ENCODE results near the gene LIPA.

LIPA gene

GRCh38 chr10:89266721-89267453 is 15.3 kb upstream of the LIPA start:
- no peak for ATAC-seq
- no peak for TF ChIP-seq RARB (CRISPR knock-in tag; IDR thresholded peaks at IDR 0.05)
- no peak for TF ChIP-seq TCF4 (CRISPR knock-in tag; IDR thresholded peaks at IDR 0.05; ENCODE audit: borderline replicate concordance)
- TF ChIP-seq ZNF70 (CRISPR knock-in tag; IDR thresholded peaks at IDR 0.05): no peak
- no peak for TF ChIP-seq POU6F1 (CRISPR knock-in tag; IDR thresholded peaks at IDR 0.05; ENCODE audit: borderline replicate concordance, low read depth)
- no peak for TF ChIP-seq ZNF565 (CRISPR knock-in tag; conservative IDR thresholded peaks at IDR 0.05; ENCODE audit: low read depth)
- TF ChIP-seq ZFP30 (CRISPR knock-in tag; IDR thresholded peaks at IDR 0.05): no peak
- no peak for TF ChIP-seq BACH2 (CRISPR knock-in tag; IDR thresholded peaks at IDR 0.05; ENCODE audit: borderline replicate concordance)
- TF ChIP-seq ISL1 (CRISPR knock-in tag; IDR thresholded peaks at IDR 0.05): no peak
- no peak for TF ChIP-seq ESRRG (CRISPR knock-in tag; IDR thresholded peaks at IDR 0.05)
- no peak for TF ChIP-seq CSDC2 (CRISPR knock-in tag; IDR thresholded peaks at IDR 0.05)
- no peak for TF ChIP-seq ARNTL (CRISPR knock-in tag; IDR thresholded peaks at IDR 0.05; ENCODE audit: borderline replicate concordance, low read depth)
- no peak for TF ChIP-seq SNAI2 (CRISPR knock-in tag; IDR thresholded peaks at IDR 0.05)
- TF ChIP-seq GLIS3 (CRISPR knock-in tag; IDR thresholded peaks at IDR 0.05): no peak
- TF ChIP-seq ZFP3 (CRISPR knock-in tag; IDR thresholded peaks at IDR 0.05): no peak
- TF ChIP-seq ZNF8 (CRISPR knock-in tag; IDR thresholded peaks at IDR 0.05): no peak

GRCh38 chr10:89263531-89263930 is 12.0 kb upstream of the LIPA start:
- TF ChIP-seq RARB (CRISPR knock-in tag; IDR thresholded peaks at IDR 0.05): no peak
- TF ChIP-seq GLIS3 (CRISPR knock-in tag; IDR thresholded peaks at IDR 0.05): no peak
- no peak for TF ChIP-seq BACH2 (CRISPR knock-in tag; IDR thresholded peaks at IDR 0.05; ENCODE audit: borderline replicate concordance)
- TF ChIP-seq ARNTL (CRISPR knock-in tag; IDR thresholded peaks at IDR 0.05; ENCODE audit: borderline replicate concordance, low read depth): no peak
- no peak for TF ChIP-seq TCF4 (CRISPR knock-in tag; IDR thresholded peaks at IDR 0.05; ENCODE audit: borderline replicate concordance)
- no peak for TF ChIP-seq CSDC2 (CRISPR knock-in tag; IDR thresholded peaks at IDR 0.05)
- TF ChIP-seq ZNF70 (CRISPR knock-in tag; IDR thresholded peaks at IDR 0.05): no peak
- no peak for TF ChIP-seq CSRNP3 (CRISPR knock-in tag; IDR thresholded peaks at IDR 0.05)
- no peak for TF ChIP-seq ZNF565 (CRISPR knock-in tag; conservative IDR thresholded peaks at IDR 0.05; ENCODE audit: low read depth)
- TF ChIP-seq TOX (CRISPR knock-in tag; IDR thresholded peaks at IDR 0.05; ENCODE audit: borderline replicate concordance): no peak
- TF ChIP-seq PPARA (CRISPR knock-in tag; IDR thresholded peaks at IDR 0.05; ENCODE audit: borderline replicate concordance): no peak
- TF ChIP-seq PATZ1 (CRISPR knock-in tag; IDR thresholded peaks at IDR 0.05; ENCODE audit: borderline replicate concordance): no peak
- TF ChIP-seq OSR1 (CRISPR knock-in tag; IDR thresholded peaks at IDR 0.05): no peak
- TF ChIP-seq ISL1 (CRISPR knock-in tag; IDR thresholded peaks at IDR 0.05): no peak
- TF ChIP-seq SNAI2 (CRISPR knock-in tag; IDR thresholded peaks at IDR 0.05): no peak
- no peak for TF ChIP-seq CREB5 (CRISPR knock-in tag; IDR thresholded peaks at IDR 0.05; ENCODE audit: low read depth)
- no peak for TF ChIP-seq ESRRG (CRISPR knock-in tag; IDR thresholded peaks at IDR 0.05)
- TF ChIP-seq ZNF8 (CRISPR knock-in tag; IDR thresholded peaks at IDR 0.05): no peak
- no peak for ATAC-seq

- TF ChIP-seq BACH2 (CRISPR knock-in tag; IDR thresholded peaks at IDR 0.05; ENCODE audit: borderline replicate concordance) (no peak), ZC3H10 (CRISPR knock-in tag; IDR thresholded peaks at IDR 0.05) (no peak), ZNF565 (CRISPR knock-in tag; conservative IDR thresholded peaks at IDR 0.05; ENCODE audit: low read depth) (no peak), ZNF70 (CRISPR knock-in tag; IDR thresholded peaks at IDR 0.05) (no peak), ZFP3 (CRISPR knock-in tag; IDR thresholded peaks at IDR 0.05) (no peak), TCF4 (CRISPR knock-in tag; IDR thresholded peaks at IDR 0.05; ENCODE audit: borderline replicate concordance) (no peak), POU6F1 (CRISPR knock-in tag; IDR thresholded peaks at IDR 0.05; ENCODE audit: borderline replicate concordance, low read depth) (no peak), TSHZ2 (CRISPR knock-in tag; IDR thresholded peaks at IDR 0.05) (no peak), ARNTL (CRISPR knock-in tag; IDR thresholded peaks at IDR 0.05; ENCODE audit: borderline replicate concordance, low read depth) (no peak)
- ATAC-seq: no peak
Measured at GRCh38 chr10:89263091-89263490, 11.5 kb upstream of the LIPA start.
